ENCODE results near the gene POLRMT.
A peak's percentile ranks its signal among the peaks of the same experiment; 100 is the strongest.

Gene POLRMT

DNA sequence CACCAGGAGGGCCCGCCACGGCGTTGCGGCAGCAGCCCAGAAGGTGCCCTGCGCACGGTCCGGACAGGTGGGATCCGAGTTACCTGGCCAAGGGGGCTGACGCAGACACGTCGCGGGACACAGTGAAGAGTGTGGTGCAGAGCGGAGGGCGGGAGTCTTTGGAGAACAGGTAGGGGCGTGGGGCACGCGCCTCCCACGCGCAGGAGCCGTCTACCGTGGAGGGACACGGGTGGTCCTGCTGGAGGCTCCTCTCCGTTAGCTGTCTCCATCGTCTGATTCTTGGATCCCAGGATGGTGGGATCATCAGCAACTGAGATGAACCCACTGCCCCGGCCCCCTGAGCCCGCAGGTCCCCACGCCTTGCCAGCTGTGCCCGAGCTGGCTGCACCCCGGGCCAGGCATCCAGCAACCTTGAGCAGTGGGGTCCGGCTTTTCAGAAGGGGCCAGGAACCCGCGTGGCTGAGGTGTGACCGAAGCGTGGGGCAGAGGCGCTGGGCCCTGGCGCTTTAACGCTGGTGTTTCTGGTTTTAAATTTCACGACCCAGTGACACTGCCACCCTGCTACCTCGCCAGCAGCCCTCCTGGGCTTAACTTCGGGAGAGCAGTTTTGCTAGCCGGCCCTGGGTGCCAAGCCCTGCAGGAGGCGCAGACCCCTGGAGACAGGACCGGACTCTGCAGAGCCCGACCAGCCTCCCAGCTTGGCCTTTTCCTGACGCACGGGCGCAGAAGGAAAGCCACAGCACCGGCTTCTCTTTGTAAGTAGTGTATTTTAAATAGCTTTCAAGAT is 13.6 kb upstream of the POLRMT start:
- peaks cover 22 to 28% of the 10 kb centered on the region in 2 donors for H3K36me3 Mint-ChIP-seq
- H3K9me3 Mint-ChIP-seq: no peaks in the 10 kb centered on the region
- no peaks in the 10 kb centered on the region for H3K27me3 Mint-ChIP-seq
- DNase-seq (no peak), ATAC-seq (replicated peaks) (no peak)
- no peak overlapping the region for H3K4me3 Mint-ChIP-seq
- H3K4me1 Mint-ChIP-seq: peaks cover 0 to 8% of the 10 kb centered on the region in 2 donors
- H3K27ac Mint-ChIP-seq: no peak overlapping the region

DNA sequence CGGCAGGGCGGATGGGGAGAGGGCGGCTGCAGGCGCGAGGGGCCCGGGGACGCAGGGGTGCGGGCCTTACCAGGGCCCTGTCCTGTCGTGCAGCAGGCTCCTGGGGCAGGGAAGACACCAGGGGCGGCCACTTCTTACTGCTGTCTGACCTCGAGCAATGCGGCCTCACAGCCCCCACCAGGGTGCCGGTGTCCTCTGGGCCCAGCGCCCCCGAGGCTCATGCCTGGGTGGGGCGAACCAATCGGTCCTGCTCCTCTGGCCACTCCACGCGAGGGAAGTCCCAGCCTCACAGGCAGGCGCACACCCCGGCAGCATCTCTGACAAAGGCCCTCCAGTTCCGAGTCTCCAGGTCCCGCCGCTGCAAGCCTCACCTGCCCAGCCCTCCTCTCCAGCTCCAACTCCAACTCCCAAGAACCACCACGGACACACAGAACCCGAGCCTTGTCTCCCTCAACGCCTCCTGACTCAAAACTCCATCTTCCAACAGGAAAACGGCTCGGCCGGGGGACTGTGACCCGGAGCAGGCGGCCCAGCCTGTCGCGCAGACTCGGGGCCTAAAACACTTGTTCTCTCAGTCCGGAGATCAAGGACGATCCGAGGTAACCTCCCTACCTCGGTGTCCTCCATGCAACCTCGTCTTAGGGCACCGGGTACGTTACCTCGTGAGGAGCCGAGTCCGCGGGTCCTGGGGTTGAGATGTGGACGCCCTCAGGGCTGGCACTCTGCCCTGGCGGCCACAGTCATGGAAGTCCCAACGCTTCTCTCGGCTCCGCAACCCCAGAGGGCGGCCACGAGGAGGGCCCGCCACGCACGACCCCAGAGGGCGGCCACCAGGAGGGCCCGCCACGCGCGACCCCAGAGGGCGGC is 12.8 kb upstream of the POLRMT start:
- H3K4me1 Mint-ChIP-seq: peaks cover 0 to 8% of the 10 kb centered on the region in 2 donors
- ATAC-seq (replicated peaks): peak in 1 of 2 donors; percentile 25
- H3K4me3 Mint-ChIP-seq: peak overlapping the region in 1 of 2 donors; percentile 44
- no peaks in the 10 kb centered on the region for H3K9me3 Mint-ChIP-seq
- H3K27me3 Mint-ChIP-seq: no peaks in the 10 kb centered on the region
- H3K36me3 Mint-ChIP-seq: peaks cover 20 to 32% of the 10 kb centered on the region in 2 donors
- no peak overlapping the region for H3K27ac Mint-ChIP-seq
- DNase-seq: no peak

DNA sequence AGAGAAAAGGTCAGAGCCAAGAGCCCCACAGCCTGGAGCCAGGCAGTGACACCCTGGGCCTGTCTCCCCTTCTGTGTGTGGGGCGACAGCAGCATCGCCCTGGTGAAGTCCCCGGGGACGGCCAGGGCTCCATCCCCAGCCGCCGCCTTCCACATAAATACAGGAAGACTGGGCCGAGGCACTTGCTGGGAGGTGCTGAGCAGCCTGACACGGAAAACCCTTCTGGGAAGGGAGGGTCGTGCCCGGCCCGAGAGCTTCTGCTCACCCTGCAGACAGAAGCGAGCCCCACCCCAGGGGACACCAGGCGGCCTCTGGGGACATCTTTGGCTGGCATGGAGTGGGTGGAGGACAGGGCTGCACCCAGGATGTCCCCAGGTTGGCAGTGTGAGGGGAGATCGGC is 11.5 kb upstream of the POLRMT start:
- no peaks in the 10 kb centered on the region for H3K27me3 Mint-ChIP-seq
- DNase-seq: no peak
- H3K27ac Mint-ChIP-seq: peak overlapping the region; percentile 71
- no peak overlapping the region for H3K4me3 Mint-ChIP-seq
- H3K4me1 Mint-ChIP-seq: peaks cover 2 to 11% of the 10 kb centered on the region in 2 donors
- no peaks in the 10 kb centered on the region for H3K9me3 Mint-ChIP-seq
- no peak for ATAC-seq (replicated peaks)
- peaks cover 23 to 36% of the 10 kb centered on the region in 2 donors for H3K36me3 Mint-ChIP-seq

DNA sequence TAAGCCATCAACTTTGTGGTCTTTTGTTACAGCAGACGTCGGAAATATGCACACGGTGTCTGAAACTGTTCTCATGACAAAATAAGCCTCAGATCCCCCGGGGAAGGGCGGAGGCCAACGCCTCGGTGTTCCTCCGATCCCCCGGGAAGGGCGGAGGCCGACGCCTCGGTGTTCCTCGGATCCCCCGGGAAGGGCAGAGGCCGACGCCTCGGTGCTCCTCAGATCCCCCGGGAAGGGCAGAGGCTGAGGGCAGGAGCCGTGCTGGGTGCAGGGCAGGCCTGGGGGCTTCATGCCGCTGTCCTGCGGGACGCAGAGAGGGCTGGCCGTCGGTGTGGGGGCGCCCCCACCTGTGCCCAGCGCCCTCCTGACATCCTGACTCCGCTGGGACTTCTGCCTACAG is 11.0 kb upstream of the POLRMT start:
- Mint-ChIP-seq H3K4me1 (peaks cover 6 to 13% of the 10 kb centered on the region in 2 donors), H3K27me3 (no peaks in the 10 kb centered on the region), H3K27ac (no peak overlapping the region), H3K4me3 (no peak overlapping the region), H3K9me3 (no peaks in the 10 kb centered on the region), H3K36me3 (peaks cover 22 to 33% of the 10 kb centered on the region in 2 donors)
- DNase-seq (no peak), ATAC-seq (replicated peaks) (no peak)

DNA sequence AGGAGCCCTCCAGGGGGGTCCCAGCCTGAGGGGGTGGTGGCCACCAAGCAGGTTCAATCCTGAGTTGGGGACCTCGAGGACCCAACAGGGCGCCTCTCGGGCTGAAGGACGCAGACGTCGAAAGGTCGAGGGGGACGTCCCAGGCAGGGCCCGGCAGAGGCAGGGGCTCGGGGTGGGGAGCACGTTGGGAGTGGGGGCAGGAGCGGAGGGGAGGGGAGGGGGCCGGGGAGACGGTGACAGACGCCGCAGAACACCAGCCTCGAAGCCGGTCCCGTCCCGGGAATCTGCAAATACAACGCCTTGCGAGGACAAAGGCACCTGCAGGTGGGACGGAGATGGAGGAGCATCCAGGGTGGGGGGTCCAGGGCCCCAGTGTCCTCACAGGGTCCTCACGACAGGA is 10.4 kb upstream of the POLRMT start:
- ATAC-seq (replicated peaks): no peak
- no peak overlapping the region for H3K4me3 Mint-ChIP-seq
- H3K4me1 Mint-ChIP-seq: peaks cover 12 to 15% of the 10 kb centered on the region in 2 donors
- H3K36me3 Mint-ChIP-seq: peaks cover 20 to 31% of the 10 kb centered on the region in 2 donors
- H3K9me3 Mint-ChIP-seq: no peaks in the 10 kb centered on the region
- H3K27me3 Mint-ChIP-seq: no peaks in the 10 kb centered on the region
- no peak for DNase-seq
- peak overlapping the region; percentile 76 for H3K27ac Mint-ChIP-seq

DNA sequence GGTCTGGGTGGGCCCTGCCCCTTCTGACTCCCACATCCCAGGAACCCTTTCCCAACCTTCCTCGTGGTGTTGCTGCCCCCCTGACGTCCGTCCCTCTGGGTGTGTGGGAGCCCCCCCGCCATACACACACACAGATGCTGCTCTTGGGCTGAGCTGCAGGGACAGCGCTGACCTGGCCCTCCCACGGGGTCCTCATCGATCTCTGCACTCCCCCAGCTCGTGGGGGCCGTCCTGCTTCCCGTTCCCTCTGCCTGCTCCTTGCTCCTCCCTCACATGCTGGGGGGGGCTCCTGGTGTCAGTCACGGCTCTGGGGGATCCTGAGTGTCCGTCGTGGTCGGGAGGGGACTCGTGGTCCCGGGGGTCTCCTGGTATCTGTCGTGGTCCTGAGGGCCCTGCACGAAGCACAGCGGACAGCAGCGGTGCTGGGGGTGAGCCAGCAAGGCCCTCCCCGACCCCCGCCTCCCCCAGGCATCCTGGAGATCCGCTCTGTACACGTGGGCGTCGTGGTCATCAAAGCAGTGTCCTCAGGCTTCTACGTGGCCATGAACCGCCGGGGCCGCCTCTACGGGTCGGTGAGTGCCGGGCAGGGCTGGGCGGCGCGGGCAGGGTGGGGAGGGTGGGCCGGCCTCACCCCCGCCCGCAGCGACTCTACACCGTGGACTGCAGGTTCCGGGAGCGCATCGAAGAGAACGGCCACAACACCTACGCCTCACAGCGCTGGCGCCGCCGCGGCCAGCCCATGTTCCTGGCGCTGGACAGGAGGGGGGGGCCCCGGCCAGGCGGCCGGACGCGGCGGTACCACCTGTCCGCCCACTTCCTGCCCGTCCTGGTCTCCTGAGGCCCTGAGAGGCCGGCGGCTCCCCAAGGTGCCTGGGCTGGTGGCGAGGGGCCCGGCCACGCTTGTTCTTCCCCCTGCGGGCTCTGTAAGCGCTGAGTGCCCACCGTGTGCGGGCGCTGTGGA is 9.7 kb upstream of the POLRMT start:
- ATAC-seq (replicated peaks) (no peak), DNase-seq (no peak)
- H3K9me3 Mint-ChIP-seq: no peaks in the 10 kb centered on the region
- peaks cover 17 to 30% of the 10 kb centered on the region in 2 donors for H3K36me3 Mint-ChIP-seq
- no peak overlapping the region for H3K4me3 Mint-ChIP-seq
- no peaks in the 10 kb centered on the region for H3K27me3 Mint-ChIP-seq
- peak overlapping the region; percentile 53 for H3K27ac Mint-ChIP-seq
- peaks cover 13 to 15% of the 10 kb centered on the region in 2 donors for H3K4me1 Mint-ChIP-seq

DNA sequence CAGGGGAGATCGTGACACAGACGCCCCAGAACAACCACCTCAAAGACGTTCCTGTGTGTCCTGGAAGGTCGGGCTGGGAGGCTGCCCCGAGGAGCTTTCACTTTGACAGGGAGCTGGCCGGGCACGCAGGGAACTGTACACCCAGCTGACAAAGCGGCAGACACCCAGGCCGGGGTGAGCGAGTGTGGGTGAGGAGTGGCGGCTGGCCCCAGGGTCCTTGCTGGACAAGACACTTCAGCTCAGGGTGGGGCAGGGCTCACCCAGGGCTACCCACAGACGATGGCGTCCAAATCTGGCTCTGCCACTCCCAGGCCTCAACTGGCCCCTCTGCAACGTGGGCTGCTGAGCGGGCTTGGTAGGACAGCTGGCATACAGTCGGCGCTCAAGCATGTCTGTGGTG is 8.4 kb upstream of the POLRMT start:
- Mint-ChIP-seq H3K4me3 (peak overlapping the region in 1 of 2 donors; percentile 23), H3K36me3 (peaks cover 17 to 27% of the 10 kb centered on the region in 2 donors), H3K27ac (no peak overlapping the region), H3K4me1 (peaks cover 13 to 24% of the 10 kb centered on the region in 2 donors), H3K27me3 (no peaks in the 10 kb centered on the region), H3K9me3 (no peaks in the 10 kb centered on the region)
- DNase-seq (no peak), ATAC-seq (replicated peaks) (no peak)

DNA sequence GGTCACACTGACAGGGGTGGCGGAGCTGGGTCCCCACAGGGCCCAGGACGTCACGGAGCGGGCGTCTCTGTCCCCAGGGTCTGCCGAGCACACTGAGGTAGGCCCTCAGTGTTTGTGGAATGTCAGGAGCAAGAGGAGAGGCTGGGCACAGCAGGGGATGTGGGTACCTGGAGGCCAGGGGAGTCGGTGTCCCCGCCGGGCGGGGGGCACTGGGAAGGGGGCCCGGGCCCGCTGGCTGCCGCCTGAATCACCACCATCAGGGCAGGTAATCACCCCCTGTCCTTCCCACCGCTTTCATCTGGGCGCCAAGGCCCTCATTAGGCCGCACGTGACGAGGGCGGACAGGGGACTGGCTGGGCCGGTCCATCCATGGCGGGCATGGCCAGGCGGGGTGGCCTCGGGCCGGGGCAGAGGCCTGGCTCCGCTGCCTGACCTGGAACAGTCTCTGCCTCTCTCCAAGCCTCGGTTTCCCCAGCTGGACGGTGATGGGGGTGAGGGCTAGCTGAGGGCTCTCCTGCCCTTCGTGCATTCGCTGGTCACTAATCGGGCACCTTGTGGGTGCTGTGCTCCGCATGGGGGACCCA is 7.4 kb upstream of the POLRMT start:
- Mint-ChIP-seq H3K9me3 (no peaks in the 10 kb centered on the region), H3K4me1 (peaks cover 13 to 24% of the 10 kb centered on the region in 2 donors), H3K4me3 (no peak overlapping the region), H3K27ac (peak overlapping the region; percentile 10), H3K36me3 (peaks cover 12 to 21% of the 10 kb centered on the region in 2 donors), H3K27me3 (no peaks in the 10 kb centered on the region)
- DNase-seq: no peak
- ATAC-seq (replicated peaks): no peak

DNA sequence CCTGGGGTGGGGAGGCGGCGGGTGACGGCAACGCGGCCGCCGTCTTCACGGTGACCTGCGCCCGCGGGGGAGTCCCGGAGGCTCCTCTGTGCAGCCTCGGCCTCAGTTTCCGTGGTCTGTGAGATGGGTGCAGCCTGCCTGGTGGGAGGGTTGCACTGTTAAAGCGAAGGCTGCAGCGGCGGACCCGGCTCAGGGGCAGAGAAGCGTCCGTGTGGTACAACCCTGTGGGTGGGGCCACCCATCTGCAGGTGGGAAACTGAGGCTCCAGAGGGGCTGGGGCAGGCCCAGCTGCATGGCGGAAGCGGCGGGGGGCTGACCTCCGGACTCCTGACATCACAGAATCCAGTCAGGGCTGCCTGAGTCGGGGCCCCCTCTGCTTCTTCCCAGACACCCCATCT is 6.8 kb upstream of the POLRMT start:
- Mint-ChIP-seq H3K36me3 (peaks cover 12 to 21% of the 10 kb centered on the region in 2 donors), H3K27me3 (no peaks in the 10 kb centered on the region), H3K4me3 (peak overlapping the region in 1 of 2 donors; percentile 61), H3K4me1 (peaks cover 13 to 24% of the 10 kb centered on the region in 2 donors), H3K27ac (peak overlapping the region; percentile 10), H3K9me3 (no peaks in the 10 kb centered on the region)
- DNase-seq: no peak
- ATAC-seq (replicated peaks): peak in 1 of 2 donors; percentile 0

DNA sequence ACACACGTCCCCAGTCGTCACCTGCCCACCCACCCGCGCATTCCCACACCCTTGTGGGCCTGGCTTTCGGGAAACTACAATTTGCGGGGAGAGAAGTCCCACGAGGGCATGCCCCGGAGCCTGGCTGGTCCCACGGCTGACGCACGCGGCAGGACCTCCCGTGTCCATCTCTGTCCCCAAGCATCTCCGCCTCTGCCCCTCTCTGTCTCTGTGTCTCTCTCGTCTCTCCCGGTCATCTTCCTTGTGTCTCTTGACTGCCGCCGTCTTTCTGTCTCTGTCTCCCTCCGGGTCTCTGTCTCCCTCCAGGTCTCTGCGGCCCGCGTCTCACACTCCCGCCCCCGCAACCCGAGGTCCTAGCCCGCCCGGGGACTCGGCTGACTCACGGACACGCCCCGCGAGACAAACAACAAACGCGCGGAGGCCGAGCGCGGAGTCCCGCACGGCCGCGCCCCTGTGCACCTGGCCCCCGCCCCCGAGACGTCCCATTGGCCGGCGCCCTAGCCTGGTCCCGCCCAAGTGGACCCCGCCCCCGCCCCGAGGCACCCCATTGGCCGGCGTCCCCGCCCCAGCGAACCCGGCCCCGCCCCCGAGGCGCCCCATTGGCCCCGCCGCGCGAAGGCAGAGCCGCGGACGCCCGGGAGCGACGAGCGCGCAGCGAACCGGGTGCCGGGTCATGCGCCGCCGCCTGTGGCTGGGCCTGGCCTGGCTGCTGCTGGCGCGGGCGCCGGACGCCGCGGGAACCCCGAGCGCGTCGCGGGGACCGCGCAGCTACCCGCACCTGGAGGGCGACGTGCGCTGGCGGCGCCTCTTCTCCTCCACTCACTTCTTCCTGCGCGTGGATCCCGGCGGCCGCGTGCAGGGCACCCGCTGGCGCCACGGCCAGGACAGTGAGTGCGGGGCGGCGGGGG is 6.2 kb upstream of the POLRMT start, which contains the start of gene FGF22:
Gene FGF22, plus strand, starts transcription at position 627 of the 908 bp plus-strand sequence. Its CDS starts 47 bp downstream, at position 674.
- Mint-ChIP-seq H3K9me3 (no peaks in the 10 kb centered on the region), H3K27ac (peak within 1 kb of the TSS; percentile 84), H3K27me3 (no peaks in the 10 kb centered on the region), H3K4me3 (peak within 1 kb of the TSS; percentile 80 to 91), H3K4me1 (peaks cover 13 to 22% of the 10 kb centered on the region in 2 donors), H3K36me3 (peaks cover 8 to 17% of the 10 kb centered on the region in 2 donors)
- ATAC-seq (replicated peaks) (peak; percentile 91 to 93), DNase-seq (peak; percentile 79)

DNA sequence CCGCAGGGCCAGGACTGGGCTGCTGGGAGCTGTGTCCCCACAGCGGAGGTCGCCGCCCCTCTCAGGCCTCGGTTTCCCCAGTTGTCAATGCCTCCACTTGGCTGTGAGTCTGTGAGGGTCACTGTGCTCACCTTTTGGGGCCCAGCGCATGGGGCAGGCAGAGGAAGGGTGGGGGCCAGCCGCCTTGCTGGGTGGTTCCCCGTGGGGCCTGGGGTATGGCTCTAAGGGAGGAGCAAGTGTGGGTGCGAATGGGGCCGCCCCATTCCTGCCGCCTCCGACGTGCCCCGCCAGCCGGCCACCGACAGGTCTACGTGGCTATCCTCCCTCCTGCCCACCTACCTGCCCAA is 5.5 kb upstream of the POLRMT start:
- H3K4me1 Mint-ChIP-seq: peaks cover 19 to 25% of the 10 kb centered on the region in 2 donors
- DNase-seq (no peak), ATAC-seq (replicated peaks) (no peak)
- H3K27ac Mint-ChIP-seq: no peak overlapping the region
- H3K36me3 Mint-ChIP-seq: peaks cover 7 to 14% of the 10 kb centered on the region in 2 donors
- H3K27me3 Mint-ChIP-seq: no peaks in the 10 kb centered on the region
- H3K9me3 Mint-ChIP-seq: no peaks in the 10 kb centered on the region
- peak overlapping the region; percentile 6 to 91 for H3K4me3 Mint-ChIP-seq

DNA sequence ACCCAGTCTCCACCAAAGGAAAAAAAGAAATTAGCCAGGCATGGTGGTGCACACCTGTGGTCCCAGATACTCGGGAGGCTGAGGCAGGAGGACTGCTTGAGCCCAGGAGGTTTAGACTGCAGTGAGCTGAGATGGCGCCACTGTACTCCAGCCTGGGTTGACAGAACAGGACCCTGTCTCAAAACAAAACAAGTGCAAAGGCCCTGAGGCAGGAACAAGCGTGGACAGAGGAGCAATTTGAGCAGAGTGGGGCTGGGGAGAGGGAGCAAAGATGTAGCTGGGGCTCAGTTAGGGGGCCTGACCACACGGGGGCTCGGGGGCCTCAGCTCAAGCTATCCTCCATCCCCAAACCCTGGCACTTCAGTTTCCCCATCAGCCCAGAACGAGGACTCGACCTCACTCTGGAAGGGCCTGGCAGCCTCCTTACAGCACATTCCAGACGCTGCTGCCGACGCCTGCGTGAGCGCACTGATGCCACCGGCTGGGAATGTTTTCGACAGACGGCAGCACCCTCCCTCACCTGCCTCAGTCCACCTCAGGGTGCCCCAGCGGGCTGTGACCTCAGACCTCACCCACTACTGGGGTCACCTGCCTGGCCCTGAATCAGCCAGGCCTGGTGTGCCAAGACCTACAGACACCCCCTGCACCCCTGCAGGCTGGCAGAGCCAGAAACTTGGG is 1.8 kb upstream of the POLRMT start:
- no peak for ATAC-seq (replicated peaks)
- H3K36me3 Mint-ChIP-seq: peaks cover 12 to 13% of the 10 kb centered on the region in 2 donors

More for the DNA sequence above, 1.8 kb upstream of the POLRMT start:
- H3K27ac Mint-ChIP-seq: peak overlapping the region; percentile 56
- no peak for DNase-seq
- no peaks in the 10 kb centered on the region for H3K9me3 Mint-ChIP-seq
- H3K4me3 Mint-ChIP-seq: no peak overlapping the region
- no peaks in the 10 kb centered on the region for H3K27me3 Mint-ChIP-seq
- peaks cover 34 to 48% of the 10 kb centered on the region in 2 donors for H3K4me1 Mint-ChIP-seq
